Brain pericyte (primary cell): ENCODE measurements around the gene CRYBA1.
"Not testable (repeated sequence)": the region's sequence is repeated elsewhere in the genome, so short reads cannot be mapped to it uniquely, and the experiment has no call there.

Experiments
- DNase-seq: peaks from one replicate; pipeline ENCODE4 v3.0.0-alpha.2; 2012; ENCODE audit warnings: low read depth, low spot score

Gene CRYBA1

DNA sequence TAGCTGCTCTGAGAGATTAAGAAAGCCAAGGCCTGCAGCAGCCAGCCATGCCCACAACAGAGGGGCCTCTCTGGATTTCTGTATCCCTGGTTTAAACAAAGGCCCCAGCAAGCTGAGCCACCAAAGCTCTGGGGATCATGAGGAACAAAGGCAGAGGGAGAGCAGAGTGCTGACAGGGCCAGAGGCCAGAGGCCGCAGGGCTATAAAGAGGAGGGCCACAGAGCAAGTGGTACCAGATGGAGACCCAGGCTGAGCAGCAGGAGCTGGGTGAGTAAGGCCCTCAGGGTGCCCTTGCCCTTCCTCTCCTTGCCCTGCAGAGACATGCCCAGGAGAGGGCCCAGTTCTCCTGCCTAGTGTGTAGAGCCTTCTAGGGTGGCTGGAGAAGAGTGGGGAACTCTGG lies at the start of gene CRYBA1:
CRYBA1 (plus strand) TSS at position 232 of the 400 bp plus-strand sequence; CDS start at position 237, 5 bp downstream.
- DNase-seq, result no peak

- no peak for DNase-seq
Measured at GRCh38 chr17:29197516-29198272, 49.0 kb upstream of the CRYBA1 start.

DNA sequence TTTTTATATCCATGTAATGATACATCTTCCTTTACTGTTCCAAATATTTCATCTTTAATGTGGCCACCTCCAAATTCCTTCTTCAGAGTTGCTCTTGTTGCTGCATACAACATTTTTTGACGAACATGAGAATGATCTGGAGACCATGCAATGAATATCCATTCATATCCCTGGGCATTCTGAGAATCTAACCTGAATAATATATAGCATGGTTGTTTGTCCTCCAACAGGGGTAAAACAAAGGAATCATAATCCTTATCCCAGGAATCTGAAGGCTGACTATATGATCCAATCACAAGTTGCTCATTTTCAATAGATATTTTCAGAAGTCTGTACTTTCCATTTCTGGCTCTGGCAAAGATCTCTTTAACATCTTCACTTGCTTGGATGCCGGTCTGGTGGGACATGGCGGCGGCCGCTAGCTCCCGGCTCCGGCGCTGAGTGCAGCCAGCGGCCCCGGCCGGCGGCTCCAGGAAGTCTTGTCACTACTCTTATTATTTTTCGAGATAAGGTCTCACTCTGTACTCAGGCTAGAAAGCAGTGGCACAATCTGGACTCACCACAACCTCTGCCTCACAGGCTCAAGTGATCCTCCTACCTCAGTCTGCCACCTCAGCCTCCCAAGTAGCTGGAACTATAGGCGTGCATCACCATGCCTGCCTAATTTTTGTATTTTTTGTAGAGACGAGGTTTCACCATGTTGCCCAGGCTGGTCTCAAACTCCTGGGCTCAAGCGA lies 42.4 kb upstream of the CRYBA1 start:
- not testable (repeated sequence) for DNase-seq

- DNase-seq, result no peak
Measured at GRCh38 chr17:29205047-29205446, 41.6 kb upstream of the CRYBA1 start.

DNA sequence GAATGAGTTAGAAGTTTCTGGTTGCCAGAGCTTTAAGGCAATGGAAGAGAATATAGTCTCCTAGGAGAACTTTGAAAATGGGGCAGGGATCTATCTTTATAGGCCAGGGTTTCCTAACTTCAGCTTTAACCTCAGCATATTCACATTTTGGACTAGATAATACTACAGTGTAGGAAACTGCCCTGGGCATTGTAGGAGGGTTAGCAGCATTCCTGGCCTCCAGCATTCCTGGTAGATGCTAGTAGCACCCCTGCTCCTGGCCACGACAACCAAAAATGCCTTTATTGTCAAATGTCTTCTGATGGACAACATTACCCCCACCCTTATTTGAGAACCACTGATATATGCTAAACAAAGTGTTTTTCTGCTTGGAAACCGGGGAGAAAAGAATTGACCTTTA lies 38.7 kb upstream of the CRYBA1 start:
- no peak for DNase-seq

DNA sequence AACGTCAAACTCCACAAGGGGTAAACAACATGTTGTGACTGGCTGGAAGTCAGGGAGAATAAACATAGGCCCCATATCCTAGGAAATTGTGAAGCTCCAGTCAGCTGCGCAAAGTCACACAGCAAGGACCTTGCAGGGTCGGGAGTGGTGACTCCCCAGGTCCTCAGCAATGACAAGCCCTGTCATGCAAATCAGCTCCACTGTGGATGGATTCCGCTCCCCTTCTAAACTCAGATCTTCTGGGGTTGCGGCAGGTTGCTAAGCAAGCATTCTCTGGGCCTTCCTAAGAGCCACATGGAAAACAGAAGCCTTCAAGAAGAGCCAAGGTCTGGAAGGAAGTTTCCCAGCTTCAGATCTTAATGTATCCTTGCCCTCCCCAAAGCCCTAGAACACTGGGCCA lies 37.6 kb upstream of the CRYBA1 start:
- DNase-seq, result no peak

DNA sequence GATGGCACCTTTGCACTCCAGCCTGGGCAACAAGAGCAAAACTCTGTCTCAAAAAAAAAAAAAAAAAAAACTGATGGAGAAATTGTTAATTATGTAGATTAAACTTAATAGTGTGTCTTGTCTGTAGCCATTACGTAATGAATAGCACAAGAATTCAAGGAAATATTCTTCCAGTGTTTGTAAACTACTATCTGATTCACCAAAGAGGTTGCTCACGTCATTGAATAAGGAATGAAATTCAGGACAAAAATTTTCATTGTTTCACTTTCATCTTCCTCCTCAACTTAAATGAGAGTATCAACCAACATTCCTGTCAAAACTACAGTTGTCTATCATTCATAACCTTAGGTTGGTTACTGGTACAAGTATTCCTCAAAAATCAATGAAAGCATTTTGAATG lies 35.8 kb upstream of the CRYBA1 start:
- DNase-seq, result no peak

DNA sequence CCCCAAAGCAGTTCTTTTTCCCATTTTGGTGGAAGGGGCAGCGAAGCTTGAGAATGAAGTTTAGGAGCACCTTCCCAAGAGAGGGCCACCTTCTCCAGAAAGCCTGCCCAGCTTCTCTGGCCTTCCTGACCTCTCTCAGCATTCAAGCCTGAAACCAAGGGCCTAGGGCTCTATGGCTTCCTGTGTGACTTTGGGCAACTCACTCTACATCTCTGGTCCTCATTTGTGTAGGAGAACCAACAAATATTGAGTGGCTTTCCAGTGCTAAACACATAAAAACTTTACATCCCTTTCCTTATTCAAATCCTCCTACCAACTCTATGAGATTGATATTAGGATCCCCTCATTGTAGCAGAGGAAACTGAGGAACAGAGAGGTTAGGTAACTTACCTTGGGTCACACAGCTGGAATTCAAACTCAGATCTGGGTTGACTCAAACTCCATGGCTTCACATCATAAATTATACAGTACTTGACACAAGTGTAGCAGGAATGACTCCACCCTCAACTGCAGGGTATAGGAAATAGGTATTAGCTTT lies 34.5 kb upstream of the CRYBA1 start:
- no peak for DNase-seq

DNA sequence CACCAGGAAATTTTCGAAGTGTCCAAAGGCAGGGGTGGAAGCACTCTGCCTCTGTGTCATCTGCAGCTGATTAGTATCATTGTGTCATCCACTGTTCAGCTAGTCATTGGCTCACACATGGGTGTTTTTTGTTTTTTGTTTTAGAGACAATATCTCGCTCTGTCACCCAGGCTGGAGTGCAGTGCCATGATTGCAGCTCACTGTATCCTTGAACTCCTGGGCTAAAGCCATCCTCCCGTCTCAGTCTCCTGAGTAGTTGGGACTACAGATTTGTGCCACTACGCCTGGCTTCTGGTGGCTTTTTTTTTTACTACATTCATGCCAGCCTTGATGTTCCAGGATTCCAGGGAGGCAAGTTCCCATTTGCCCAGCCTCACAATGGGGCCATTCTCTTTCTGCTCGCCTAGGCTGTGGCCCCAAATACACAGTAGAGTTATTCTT lies 34.0 kb upstream of the CRYBA1 start:
- DNase-seq, result no peak

DNA sequence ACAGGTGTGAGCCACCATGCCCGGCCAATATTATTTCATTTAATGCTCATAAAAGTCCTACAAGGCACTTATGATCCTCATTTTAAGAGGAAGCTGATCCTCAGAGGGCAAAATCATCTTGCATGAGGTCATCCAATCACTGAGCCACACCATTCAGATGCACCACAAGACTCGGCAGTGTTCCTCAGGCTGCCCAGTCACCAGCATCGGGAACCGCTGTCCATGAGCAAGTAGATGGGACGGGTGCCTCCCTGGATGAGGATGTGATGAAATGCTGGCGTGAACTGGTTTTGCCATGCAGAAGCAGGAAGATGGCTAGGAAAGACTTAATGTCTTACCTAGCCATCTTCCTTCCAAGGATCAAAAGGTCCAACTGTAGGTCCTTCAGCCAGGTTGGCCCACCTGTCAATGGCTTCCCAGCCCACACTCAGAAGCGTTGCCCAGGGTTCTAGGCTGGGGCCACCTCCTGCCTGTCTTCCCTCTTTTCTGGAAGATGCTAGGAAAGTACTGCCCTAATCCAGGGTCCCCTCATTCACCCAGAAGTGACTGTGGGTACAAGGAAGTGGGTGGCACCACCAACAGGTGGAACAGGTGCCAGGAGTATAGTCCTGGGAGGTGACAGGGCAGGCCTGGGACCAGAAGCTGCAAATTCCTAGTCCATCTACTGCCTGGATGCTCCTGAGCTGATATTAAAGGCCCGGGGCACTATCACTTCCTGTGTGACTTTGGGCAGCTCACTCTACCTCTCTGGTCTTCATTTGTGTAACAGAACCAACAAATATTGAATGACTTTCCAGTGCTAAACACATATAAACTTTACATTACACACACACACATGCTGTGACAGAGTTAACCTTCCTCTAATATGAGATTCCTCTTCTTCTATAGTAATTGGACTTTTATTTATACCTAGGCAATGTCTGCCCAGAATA lies 32.2 kb upstream of the CRYBA1 start:
- DNase-seq, result no peak

DNA sequence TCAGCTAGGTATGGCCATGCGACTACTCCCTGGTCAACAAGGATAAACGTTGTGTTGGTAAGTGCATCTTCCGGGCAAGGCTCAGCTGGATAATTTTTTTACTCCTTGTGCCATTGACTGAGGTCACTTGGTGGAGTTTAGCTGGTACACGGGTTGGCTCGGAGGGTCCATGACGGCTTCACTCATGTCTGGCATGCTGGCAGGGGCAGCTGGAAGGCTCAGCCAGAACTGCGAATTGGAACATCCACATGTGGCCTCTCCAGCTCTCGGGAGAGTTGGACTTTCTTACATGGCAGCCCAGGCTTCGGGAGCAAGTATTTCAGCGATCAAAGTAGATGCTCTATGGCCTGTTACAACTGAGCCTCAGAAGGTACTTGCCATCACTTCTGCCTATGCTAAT lies 31.5 kb upstream of the CRYBA1 start:
- DNase-seq, result no peak

GRCh38 chr17:29215717-29216116 lies 30.9 kb upstream of the CRYBA1 start:
- DNase-seq, result no peak

GRCh38 chr17:29216181-29216580 lies 30.5 kb upstream of the CRYBA1 start:
- DNase-seq, result no peak

DNA sequence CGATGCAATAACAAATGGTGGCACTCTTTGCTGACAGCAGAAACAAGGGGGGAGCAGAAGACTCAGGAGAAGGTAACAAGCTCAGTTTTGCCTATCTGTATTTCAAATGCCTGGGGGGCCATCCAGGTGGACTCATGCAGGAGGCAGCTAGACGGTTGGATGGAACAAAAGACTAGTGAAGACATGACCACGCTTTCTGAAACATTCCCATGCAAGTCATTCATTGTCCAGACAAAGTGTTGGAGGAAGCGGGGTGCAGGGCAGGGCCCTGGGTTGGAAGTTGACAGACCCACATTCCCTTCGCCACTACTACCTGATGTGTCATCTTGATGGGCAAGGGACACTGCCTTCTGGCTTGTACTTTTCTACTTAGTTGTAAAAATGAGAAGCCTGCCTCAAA lies 29.8 kb upstream of the CRYBA1 start:
- no peak for DNase-seq

- peak; percentile 47 for DNase-seq
Measured at GRCh38 chr17:29219378-29220047, 27.1 kb upstream of the CRYBA1 start.

GRCh38 chr17:29221338-29221737 lies 25.3 kb upstream of the CRYBA1 start:
- DNase-seq, result not testable (repeated sequence)

GRCh38 chr17:29225396-29225795 lies 21.3 kb upstream of the CRYBA1 start:
- no peak for DNase-seq

- no peak for DNase-seq
Measured at GRCh38 chr17:29233301-29233700, 13.4 kb upstream of the CRYBA1 start.

- not testable (repeated sequence) for DNase-seq
Measured at GRCh38 chr17:29234972-29235371, 11.7 kb upstream of the CRYBA1 start.

DNA sequence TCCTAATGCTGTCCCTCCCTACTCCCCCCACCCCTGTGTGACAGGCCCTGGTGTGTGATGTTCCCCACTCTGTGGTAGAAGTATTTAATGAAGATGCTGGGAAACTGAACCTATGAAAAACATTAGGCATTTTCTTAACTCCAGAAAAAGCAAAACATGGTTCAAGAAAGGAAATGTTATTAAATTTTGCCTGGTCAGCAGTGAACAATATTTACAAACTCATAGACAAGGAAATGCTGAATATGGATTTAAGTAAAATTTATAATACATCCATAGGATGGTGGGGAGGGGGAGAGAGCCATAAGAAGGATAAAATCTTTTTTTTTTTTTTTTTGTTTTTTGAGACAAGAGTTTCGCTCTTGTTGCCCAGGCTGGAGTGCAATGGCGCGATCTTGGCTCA lies 10.8 kb upstream of the CRYBA1 start:
- DNase-seq, result no peak

DNA sequence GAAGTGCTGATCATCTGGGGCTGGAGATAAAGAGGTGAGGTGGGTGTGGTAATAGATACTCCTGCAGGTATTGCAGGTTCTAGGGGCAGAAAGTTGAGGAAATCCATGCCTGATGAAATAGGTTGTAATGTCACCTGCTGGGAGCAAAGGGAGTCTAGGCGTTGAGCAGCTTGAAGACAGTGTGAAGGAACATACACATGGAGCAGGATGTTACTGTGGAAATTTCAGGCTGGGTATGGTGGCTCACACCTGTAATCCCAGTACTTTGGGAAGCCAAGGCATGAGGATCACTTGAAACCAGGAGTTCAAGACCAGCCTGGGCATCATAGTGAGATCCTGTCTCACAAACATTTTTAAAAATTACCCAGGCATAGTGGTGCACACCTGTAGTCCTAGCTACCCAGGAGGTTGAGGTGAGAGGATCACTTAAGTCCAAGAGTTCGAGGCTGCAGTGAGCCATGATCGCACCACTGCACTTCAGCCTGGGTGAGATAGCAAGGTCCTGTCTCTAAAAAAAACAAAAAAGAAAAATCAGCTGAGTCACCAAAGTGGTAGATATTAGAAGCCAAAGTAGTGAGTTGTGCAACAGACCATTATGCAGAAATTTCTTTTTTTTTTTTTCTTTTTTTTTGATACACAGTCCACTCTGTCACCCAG lies 9.1 kb upstream of the CRYBA1 start:
- DNase-seq, result no peak
